GM21723 (cell line): ENCODE measurements around the gene RFC5.
"Not testable (repeated sequence)": the region's sequence is repeated elsewhere in the genome, so short reads cannot be mapped to it uniquely, and the experiment has no call there.

Experiments
- ATAC-seq: cut with Tn5 transposase; IDR thresholded peaks from one replicate; pipeline ENCODE4 v1.9.1; 2021; ENCODE audit warnings: mild to moderate bottlenecking, moderate library complexity; ENCODE audit not compliant: unreplicated experiment

RFC5 gene

GRCh38 chr12:118070650-118071049 lies 54.1 kb downstream of the RFC5 start:
- no peak for ATAC-seq

GRCh38 chr12:118073768-118074167 lies 57.3 kb downstream of the RFC5 start:
- no peak for ATAC-seq

GRCh38 chr12:118081521-118081920 lies 65.0 kb downstream of the RFC5 start:
- not testable (repeated sequence) for ATAC-seq
